ENCODE measurements around the gene NKX1-2.

DNA sequence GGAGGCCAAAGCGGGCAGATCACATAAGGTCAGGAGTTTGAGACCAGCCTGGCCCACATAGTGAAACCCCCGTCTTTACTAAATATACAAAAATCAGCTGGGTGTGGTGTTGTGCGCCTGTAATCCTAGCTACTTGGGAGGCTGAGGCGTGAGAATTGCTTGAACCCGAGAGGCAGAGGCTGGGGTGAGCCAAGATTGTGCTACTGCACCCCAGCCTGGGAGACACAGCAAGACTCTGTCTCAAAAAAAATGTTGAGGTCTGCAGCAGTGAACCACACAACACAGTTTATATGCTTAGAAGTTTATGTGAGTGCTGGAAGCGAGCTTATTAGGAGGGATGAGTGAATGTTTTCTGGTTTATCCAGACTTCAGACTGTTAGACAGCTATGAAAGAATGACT is 22.2 kb upstream of the NKX1-2 start:
- TF ChIP-seq, protein P1, sequence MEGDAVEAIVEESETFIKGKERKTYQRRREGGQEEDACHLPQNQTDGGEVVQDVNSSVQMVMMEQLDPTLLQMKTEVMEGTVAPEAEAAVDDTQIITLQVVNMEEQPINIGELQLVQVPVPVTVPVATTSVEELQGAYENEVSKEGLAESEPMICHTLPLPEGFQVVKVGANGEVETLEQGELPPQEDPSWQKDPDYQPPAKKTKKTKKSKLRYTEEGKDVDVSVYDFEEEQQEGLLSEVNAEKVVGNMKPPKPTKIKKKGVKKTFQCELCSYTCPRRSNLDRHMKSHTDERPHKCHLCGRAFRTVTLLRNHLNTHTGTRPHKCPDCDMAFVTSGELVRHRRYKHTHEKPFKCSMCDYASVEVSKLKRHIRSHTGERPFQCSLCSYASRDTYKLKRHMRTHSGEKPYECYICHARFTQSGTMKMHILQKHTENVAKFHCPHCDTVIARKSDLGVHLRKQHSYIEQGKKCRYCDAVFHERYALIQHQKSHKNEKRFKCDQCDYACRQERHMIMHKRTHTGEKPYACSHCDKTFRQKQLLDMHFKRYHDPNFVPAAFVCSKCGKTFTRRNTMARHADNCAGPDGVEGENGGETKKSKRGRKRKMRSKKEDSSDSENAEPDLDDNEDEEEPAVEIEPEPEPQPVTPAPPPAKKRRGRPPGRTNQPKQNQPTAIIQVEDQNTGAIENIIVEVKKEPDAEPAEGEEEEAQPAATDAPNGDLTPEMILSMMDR (IDR thresholded peaks at IDR 0.05; ENCODE audit: low read length) = no peak
- no peak for TF ChIP-seq EZH2 (IDR thresholded peaks at IDR 0.05; ENCODE audit: borderline replicate concordance, low read length)

All from OCI-LY1 (cell line).